LNCaP clone FGC (cell line): ENCODE data around the gene EPC1.

Experiments
- DNase-seq: peaks from one replicate; pipeline ENCODE4 v3.0.0-alpha.2; 2011; ENCODE audit warnings: low read depth
- H3K4me3 ChIP-seq: 2 replicates; pipeline ENCODE4 v1.5.1; 2011; ENCODE audit warnings: mild to moderate bottlenecking, low read depth, low read length, control low read depth
- TF ChIP-seq, protein P1 (sequence below): IDR thresholded peaks from 2 replicates; pipeline ENCODE4 v1.5.1; 2012; ENCODE audit warnings: mild to moderate bottlenecking; ENCODE audit not compliant: control insufficient read depth, insufficient read depth; ENCODE audit errors: extremely low read depth

Gene EPC1

DNA sequence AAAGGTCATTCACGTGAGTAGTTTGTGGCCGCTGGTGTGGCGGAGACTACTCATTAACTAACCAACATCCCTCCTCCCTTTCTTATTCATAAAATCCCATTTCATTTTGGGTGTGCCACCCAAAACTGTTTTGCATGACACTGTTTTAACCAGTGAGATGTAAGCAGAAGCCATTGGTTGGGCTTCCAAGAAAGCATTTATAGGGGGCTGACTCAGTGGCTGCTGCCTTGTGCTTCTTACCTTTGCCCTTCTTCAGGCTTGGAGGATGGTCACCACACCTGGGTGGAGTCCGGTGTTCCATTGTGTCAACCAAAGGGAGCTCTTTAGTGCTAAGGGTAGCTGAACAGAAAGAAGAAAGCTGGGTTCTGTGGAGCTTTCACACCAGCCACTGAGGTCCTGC lies 37.2 kb upstream of the EPC1 start:
- H3K4me3 ChIP-seq, result no peak overlapping the region
- TF ChIP-seq, protein P1, sequence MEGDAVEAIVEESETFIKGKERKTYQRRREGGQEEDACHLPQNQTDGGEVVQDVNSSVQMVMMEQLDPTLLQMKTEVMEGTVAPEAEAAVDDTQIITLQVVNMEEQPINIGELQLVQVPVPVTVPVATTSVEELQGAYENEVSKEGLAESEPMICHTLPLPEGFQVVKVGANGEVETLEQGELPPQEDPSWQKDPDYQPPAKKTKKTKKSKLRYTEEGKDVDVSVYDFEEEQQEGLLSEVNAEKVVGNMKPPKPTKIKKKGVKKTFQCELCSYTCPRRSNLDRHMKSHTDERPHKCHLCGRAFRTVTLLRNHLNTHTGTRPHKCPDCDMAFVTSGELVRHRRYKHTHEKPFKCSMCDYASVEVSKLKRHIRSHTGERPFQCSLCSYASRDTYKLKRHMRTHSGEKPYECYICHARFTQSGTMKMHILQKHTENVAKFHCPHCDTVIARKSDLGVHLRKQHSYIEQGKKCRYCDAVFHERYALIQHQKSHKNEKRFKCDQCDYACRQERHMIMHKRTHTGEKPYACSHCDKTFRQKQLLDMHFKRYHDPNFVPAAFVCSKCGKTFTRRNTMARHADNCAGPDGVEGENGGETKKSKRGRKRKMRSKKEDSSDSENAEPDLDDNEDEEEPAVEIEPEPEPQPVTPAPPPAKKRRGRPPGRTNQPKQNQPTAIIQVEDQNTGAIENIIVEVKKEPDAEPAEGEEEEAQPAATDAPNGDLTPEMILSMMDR, result no peak
- DNase-seq, result no peak

DNA sequence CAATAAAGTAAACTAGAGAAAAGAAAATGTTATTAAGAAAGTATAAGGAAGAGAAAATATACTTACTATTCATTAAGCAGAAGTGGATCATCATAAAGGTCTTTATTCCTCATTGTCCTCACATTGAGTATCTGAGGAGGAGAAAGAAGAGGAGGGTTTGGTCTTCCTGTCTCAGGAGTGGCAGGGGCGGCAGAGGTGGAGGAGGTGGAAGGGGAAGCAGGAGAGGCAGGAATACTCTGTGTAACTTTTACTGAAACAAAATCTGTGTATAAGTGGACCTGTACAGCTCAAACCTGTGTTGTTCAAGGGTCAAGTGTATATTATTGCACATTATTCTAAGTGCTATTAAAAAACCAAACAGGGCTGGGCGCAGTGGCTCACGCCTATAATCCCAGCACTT lies 34.2 kb upstream of the EPC1 start:
- TF ChIP-seq, protein P1, result no peak
- no peak for DNase-seq
- H3K4me3 ChIP-seq, result no peak overlapping the region

DNA sequence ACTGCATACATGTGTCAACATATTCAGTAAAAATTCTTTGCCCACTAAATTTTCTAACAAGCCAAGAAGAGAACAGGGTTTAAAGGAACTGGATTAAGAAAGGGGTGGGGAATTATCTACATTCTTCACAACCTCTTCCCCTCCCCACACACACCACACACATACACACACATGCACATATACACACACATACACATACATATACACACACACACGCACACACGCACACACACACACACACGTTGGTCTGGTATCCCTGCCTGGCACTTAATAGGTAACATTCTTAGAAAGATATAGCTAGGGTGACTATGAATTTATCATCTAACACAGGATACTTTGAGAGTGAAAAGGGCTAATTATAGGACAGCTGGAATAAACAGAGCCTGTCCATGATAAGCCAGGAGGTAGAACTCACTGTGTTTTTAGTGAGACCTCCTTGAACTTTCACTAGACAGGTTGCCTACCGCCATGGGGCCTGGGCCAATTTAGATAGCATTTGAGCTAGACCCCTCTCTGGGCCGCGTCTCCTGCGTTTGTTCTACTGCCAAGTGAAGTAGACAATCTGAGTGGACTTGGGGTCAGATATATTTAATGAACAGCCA lies 33.1 kb upstream of the EPC1 start:
- H3K4me3 ChIP-seq, result no peak overlapping the region
- no peak for DNase-seq
- TF ChIP-seq, protein P1, result no peak

DNA sequence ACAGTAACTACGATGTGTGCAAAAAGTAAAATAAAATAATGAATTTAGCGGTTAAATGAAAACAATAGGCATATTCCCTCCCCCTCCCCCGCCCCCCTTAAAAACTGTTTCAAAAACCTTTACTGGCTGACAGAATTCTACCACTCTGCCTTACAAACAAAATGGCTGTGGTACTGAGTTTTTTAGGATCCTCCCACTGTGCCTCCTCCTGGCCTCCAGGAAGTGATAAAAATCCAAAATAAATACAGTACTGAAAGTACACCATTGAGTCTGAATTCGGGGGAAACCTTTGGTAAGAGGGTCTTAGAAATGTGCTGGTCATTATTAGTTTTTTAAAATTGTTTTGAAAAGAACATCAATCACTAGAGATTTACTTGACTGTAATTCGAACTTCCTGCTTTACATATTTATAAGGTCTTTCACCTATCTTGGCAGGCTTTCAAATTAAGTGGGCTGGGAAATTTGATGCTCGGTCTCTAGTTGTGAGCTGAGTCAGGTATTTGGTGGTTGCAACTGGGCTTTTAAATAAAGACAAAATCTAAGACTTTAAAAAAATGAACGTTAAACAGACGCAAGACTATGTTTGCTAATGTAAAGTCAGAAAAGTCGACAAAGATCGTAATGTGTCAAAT lies 32.5 kb upstream of the EPC1 start:
- peak overlapping the region; percentile 60 for H3K4me3 ChIP-seq
- peak; percentile 42 for DNase-seq
- TF ChIP-seq, protein P1, result no peak

DNA sequence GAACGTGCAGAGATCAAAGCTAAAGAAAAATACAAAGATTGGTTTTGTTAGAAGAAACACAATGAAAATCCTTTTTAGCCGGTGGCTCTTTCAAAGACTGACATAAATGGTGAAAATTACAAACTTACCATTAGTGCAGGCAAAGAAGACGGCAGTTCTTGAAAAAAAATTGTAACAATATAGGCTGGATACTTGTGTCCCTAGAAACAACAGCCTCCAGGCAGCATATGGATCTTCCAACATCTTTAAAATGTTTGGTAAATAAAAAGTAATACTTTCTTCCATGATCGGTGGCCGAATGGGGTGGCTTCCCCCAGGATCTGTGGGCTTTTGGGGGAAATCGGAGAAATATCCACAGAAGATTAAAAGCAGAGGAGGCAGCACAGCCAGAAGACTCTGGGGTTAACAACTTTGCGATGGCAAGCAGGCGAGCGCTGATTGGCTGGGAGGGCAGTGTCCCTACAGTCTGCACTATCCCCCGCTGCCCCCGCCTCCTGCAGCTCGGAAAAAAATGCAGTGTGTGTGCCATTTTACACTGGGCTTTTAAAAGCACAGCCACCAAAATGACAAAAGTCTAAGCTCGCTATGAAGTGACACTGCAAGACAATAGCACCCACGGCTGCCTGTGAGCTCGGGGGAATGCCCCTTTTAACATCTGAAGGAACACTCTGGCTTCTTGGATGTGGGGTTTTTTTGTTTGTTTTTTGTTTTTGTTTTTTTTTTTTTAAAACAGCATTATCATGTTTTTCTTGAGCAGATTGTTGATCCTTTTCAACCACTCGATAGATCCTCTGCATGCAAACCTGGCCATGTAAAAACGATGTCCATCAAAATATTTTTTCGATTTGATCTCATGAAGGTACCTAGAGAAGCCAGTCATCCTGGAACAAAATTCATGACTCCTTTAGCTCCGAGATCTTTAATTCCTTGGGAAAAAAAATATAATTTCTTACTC lies 31.7 kb upstream of the EPC1 start:
- peak; percentile 73 for DNase-seq
- peak overlapping the region; percentile 60 for H3K4me3 ChIP-seq
- TF ChIP-seq, protein P1, result no peak

DNA sequence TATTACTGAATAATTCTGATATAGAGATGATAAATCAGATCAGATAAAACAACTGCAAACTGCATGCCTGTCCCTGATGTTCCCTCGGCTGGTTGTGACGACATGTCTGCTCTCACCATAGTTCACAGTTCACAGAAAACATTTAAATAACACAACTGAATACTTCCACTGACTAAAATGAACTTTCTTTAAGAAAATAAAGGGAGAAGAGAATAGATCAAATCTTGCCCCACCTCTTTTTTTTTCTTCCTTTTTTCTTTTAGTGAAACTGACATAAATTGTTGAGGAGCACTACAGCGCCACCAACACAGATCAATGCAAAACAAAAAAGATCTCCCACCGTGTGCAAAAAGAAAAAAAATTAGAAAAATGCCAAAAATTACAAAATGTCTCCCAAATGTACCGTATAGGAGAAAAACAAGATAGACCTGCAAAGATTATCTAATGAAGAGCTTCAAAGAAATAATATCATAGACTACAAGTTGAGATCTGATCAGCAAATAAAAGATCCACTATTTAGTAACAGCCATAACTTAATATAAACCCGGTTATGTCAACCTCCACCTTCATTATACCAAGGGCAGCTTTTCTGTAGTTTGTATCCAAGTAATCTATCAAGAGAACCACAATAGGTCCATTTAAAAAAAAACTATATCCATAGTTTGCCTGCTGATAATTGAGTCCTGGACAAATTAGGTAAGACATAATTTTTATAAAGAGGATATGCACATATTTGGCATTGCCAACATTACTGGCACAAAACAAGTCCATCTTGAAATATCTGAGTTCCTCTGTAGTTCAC lies 30.7 kb upstream of the EPC1 start:
- DNase-seq, result peak; percentile 34
- peak overlapping the region; percentile 60 for H3K4me3 ChIP-seq
- TF ChIP-seq, protein P1, result peak; percentile 43
